ENCODE results near the gene PTPRE.

PTPRE gene, protein sequence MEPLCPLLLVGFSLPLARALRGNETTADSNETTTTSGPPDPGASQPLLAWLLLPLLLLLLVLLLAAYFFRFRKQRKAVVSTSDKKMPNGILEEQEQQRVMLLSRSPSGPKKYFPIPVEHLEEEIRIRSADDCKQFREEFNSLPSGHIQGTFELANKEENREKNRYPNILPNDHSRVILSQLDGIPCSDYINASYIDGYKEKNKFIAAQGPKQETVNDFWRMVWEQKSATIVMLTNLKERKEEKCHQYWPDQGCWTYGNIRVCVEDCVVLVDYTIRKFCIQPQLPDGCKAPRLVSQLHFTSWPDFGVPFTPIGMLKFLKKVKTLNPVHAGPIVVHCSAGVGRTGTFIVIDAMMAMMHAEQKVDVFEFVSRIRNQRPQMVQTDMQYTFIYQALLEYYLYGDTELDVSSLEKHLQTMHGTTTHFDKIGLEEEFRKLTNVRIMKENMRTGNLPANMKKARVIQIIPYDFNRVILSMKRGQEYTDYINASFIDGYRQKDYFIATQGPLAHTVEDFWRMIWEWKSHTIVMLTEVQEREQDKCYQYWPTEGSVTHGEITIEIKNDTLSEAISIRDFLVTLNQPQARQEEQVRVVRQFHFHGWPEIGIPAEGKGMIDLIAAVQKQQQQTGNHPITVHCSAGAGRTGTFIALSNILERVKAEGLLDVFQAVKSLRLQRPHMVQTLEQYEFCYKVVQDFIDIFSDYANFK

DNA sequence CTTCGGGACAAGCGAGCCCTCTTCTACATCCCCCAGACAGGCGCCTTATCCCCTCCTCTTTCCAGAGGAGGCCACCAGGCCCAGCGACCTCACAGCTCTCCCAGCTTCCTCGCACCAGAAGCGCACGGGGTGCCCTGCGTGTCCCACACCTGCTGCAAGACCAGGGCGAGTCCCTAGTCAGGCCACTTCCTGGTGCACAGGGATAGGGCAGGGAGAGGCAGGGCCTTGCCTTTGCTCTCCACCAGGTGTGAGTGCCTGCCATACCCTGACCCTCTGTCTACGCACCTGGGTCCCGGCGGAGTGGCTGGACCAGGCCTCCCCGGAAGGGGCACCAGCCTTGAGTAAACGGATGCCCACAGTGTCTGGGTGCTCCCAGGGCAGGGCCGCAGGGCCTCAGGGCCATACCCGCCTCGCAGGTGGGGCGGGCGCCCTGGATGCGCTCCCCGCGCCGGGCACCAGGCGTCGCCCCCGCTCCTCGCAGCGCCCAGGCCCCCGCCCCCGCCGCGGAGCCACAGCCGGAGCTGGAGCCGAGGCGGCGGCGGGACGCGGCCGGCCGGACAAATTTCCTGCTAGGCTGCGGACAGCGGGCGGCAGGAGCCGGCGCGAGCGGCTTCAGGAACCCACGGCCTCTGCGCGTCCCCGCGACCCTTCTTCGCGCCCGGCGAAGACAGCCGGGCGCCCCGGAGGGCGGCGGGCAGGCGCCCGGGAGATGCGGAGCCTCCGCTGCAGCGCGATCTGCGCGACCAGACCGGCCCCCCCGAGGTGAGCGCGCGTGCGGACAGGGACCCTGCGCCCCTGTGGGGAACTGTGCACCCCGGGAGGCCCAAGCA lies at the start of gene PTPRE:
PTPRE (plus strand) TSS at position 556 of the 830 bp plus-strand sequence. CDS start 133,779 bp downstream, outside the sequence.
- H3K79me2 ChIP-seq (ENCODE audit: insufficient read depth, low read depth), result no peaks in the 10 kb centered on the region
- H3K4me2 ChIP-seq, result peak within 1 kb of the TSS; percentile 39; the same call in 1 of the 2 replicates
- H4K20me1 ChIP-seq (ENCODE audit: insufficient read depth), result no peaks in the 10 kb centered on the region
- H3K36me3 ChIP-seq (ENCODE audit: insufficient read depth), result no peaks in the 10 kb centered on the region
- no peaks in the 10 kb centered on the region for H3K4me1 ChIP-seq (ENCODE audit: low read depth, poor library complexity, severe bottlenecking)
- no peaks in the 10 kb centered on the region for H3K27me3 ChIP-seq (ENCODE audit: insufficient read depth, low read depth)
- no peak within 1 kb of the TSS for H3K27ac ChIP-seq
- no peak within 1 kb of the TSS for H3K9ac ChIP-seq
- peak within 1 kb of the TSS; percentile 71 for H2AFZ ChIP-seq (ENCODE audit: low read depth)
- no peak within 1 kb of the TSS for H3K4me3 ChIP-seq (IDR thresholded peaks at IDR 0.05; ENCODE audit: insufficient read depth, low read depth, low read length)
- TF ChIP-seq, protein P1, sequence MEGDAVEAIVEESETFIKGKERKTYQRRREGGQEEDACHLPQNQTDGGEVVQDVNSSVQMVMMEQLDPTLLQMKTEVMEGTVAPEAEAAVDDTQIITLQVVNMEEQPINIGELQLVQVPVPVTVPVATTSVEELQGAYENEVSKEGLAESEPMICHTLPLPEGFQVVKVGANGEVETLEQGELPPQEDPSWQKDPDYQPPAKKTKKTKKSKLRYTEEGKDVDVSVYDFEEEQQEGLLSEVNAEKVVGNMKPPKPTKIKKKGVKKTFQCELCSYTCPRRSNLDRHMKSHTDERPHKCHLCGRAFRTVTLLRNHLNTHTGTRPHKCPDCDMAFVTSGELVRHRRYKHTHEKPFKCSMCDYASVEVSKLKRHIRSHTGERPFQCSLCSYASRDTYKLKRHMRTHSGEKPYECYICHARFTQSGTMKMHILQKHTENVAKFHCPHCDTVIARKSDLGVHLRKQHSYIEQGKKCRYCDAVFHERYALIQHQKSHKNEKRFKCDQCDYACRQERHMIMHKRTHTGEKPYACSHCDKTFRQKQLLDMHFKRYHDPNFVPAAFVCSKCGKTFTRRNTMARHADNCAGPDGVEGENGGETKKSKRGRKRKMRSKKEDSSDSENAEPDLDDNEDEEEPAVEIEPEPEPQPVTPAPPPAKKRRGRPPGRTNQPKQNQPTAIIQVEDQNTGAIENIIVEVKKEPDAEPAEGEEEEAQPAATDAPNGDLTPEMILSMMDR (conservative IDR thresholded peaks at IDR 0.05; ENCODE audit: low read depth, low read length), result peak; percentile 33; the same call in 1 of the 2 replicates

GRCh38 chr10:127860592-127860991 lies 46.3 kb upstream of the PTPRE start:
- H3K4me2 ChIP-seq, result no peak overlapping the region
- no peaks in the 10 kb centered on the region for H3K4me1 ChIP-seq (ENCODE audit: low read depth, poor library complexity, severe bottlenecking)
- TF ChIP-seq, protein P1 (conservative IDR thresholded peaks at IDR 0.05; ENCODE audit: low read depth, low read length), result no peak
- no peak overlapping the region for H2AFZ ChIP-seq (ENCODE audit: low read depth)
- no peak overlapping the region for H3K27ac ChIP-seq
- no peaks in the 10 kb centered on the region for H3K27me3 ChIP-seq (ENCODE audit: insufficient read depth, low read depth)
- no peak overlapping the region for H3K9ac ChIP-seq
- no peaks in the 10 kb centered on the region for H3K36me3 ChIP-seq (ENCODE audit: insufficient read depth)
- H3K4me3 ChIP-seq (IDR thresholded peaks at IDR 0.05; ENCODE audit: insufficient read depth, low read depth, low read length), result no peak overlapping the region
- H3K79me2 ChIP-seq (ENCODE audit: insufficient read depth, low read depth), result no peaks in the 10 kb centered on the region
- H4K20me1 ChIP-seq (ENCODE audit: insufficient read depth), result no peaks in the 10 kb centered on the region

- H3K4me2 ChIP-seq, result no peak overlapping the region
- H2AFZ ChIP-seq (ENCODE audit: low read depth), result no peak overlapping the region
- no peaks in the 10 kb centered on the region for H4K20me1 ChIP-seq (ENCODE audit: insufficient read depth)
- no peak overlapping the region for H3K27ac ChIP-seq
- H3K36me3 ChIP-seq (ENCODE audit: insufficient read depth), result no peaks in the 10 kb centered on the region
- H3K4me3 ChIP-seq (IDR thresholded peaks at IDR 0.05; ENCODE audit: insufficient read depth, low read depth, low read length), result no peak overlapping the region
- H3K4me1 ChIP-seq (ENCODE audit: low read depth, poor library complexity, severe bottlenecking), result no peaks in the 10 kb centered on the region
- H3K79me2 ChIP-seq (ENCODE audit: insufficient read depth, low read depth), result no peaks in the 10 kb centered on the region
- H3K9ac ChIP-seq, result no peak overlapping the region
- no peaks in the 10 kb centered on the region for H3K27me3 ChIP-seq (ENCODE audit: insufficient read depth, low read depth)
- TF ChIP-seq, protein P1 (conservative IDR thresholded peaks at IDR 0.05; ENCODE audit: low read depth, low read length), result no peak
Observed at GRCh38 chr10:127863231-127863825, 43.6 kb upstream of the PTPRE start.

All from KMS-11 (cell line).